IMR-90 (cell line): ENCODE data around the gene CCDC40. TPM values are rescaled to one million over a fixed set of nuclear protein-coding genes. Genes with fewer than 3 reads are reported as not detected.

ENCODE experiments used
- ATAC-seq: fragments of 200-7000 bp; cut with Tn5 transposase; 2 replicates; pipeline ENCODE4 v1.9.1; 2020; ENCODE audit warnings: low read depth, mild to moderate bottlenecking, moderate library complexity
- BruUV-seq: library from RNA; stranded (reverse); fragments of 400-500 nt; replicated peaks from 2 replicates; lab custom pipeline; 2021; lab: Mats Ljungman, UMichigan
- CTCF ChIA-PET: fragments of 300-600 bp; formaldehyde crosslinking; extraction: SDS; loops from one replicate; lab custom pipeline; 2021; ENCODE audit warnings: antibody characterized with exemption; lab: Yijun Ruan, JAX
- POLR2A ChIA-PET: fragments of 300-600 bp; sonication (Branson Sonifier 250); formaldehyde crosslinking; loops from one replicate; lab custom pipeline; 2022; ENCODE audit warnings: antibody characterized with exemption; ENCODE audit not compliant: unreplicated experiment; lab: Charles Lee
- DNase-seq: peaks from one replicate; pipeline ENCODE4 v3.0.0; 2013
- H2AFZ ChIP-seq: replicated peaks from 2 replicates; pipeline ENCODE3; 2013; ENCODE audit warnings: low read length, mild to moderate bottlenecking; ENCODE audit not compliant: poor library complexity
- H2AK5ac ChIP-seq: 2 replicates; pipeline ENCODE4 v1.6.1; 2013; ENCODE audit warnings: low read depth, low read length, inconsistent platforms
- H2AK9ac ChIP-seq: replicated peaks from 2 replicates; pipeline ENCODE3; 2013; ENCODE audit warnings: mild to moderate bottlenecking, low read depth, low read length, moderate library complexity; ENCODE audit not compliant: poor library complexity
- H2BK120ac ChIP-seq: 2 replicates; pipeline ENCODE4 v1.6.1; 2013; ENCODE audit warnings: low read depth, low read length, inconsistent platforms
- H2BK15ac ChIP-seq: 3 replicates; pipeline ENCODE4 v1.6.1; 2013; ENCODE audit warnings: low read depth, low read length, inconsistent platforms
- H2BK20ac ChIP-seq: 2 replicates; pipeline ENCODE4 v1.6.1; 2013; ENCODE audit warnings: low read depth, mild to moderate bottlenecking, inconsistent platforms, low read length, moderate library complexity
- H2BK5ac ChIP-seq: 2 replicates; pipeline ENCODE4 v1.6.1; 2013; ENCODE audit warnings: mild to moderate bottlenecking, low read depth, low read length, inconsistent platforms; ENCODE audit not compliant: poor library complexity, severe bottlenecking
- H3K14ac ChIP-seq: replicated peaks from 2 replicates; pipeline ENCODE4 v1.6.1; 2013; ENCODE audit warnings: low read depth, low read length, inconsistent platforms
- H3K18ac ChIP-seq: 2 replicates; pipeline ENCODE4 v1.6.1; 2013; ENCODE audit warnings: low read depth, low read length, control low read depth
- H3K23ac ChIP-seq: 2 replicates; pipeline ENCODE4 v1.6.1; 2013; ENCODE audit warnings: low read depth, low read length, inconsistent platforms
- H3K27ac ChIP-seq: 2 replicates; pipeline ENCODE4 v1.5.1; 2013; ENCODE audit warnings: mild to moderate bottlenecking, control low read depth, low read length; ENCODE audit not compliant: insufficient read depth
- H3K27me3 ChIP-seq: 2 replicates; pipeline ENCODE4 v1.6.1; 2013; ENCODE audit warnings: low read length; ENCODE audit not compliant: control insufficient read depth, insufficient read depth
- H3K36me3 ChIP-seq: 2 replicates; pipeline ENCODE4 v1.6.1; 2013; ENCODE audit warnings: low read length, mixed read lengths; ENCODE audit not compliant: control insufficient read depth, insufficient read depth
- H3K4ac ChIP-seq: 2 replicates; pipeline ENCODE4 v1.6.1; 2013; ENCODE audit warnings: low read depth, low read length, inconsistent platforms
- H3K4me1 ChIP-seq: 2 replicates; pipeline ENCODE4 v1.6.1; 2013; ENCODE audit warnings: low read length, mixed read lengths; ENCODE audit not compliant: control insufficient read depth, insufficient read depth
- H3K4me2 ChIP-seq: 2 replicates; pipeline ENCODE4 v1.6.1; 2013; ENCODE audit warnings: low read depth, mild to moderate bottlenecking, control low read depth, low read length, moderate library complexity
- H3K4me3 ChIP-seq: 2 replicates; pipeline ENCODE4 v1.5.1; 2013; ENCODE audit warnings: low read depth, mild to moderate bottlenecking, control low read depth, low read length, moderate library complexity; ENCODE audit not compliant: insufficient read depth
- H3K56ac ChIP-seq: 2 replicates; pipeline ENCODE4 v1.6.1; 2013; ENCODE audit warnings: low read length, inconsistent platforms; ENCODE audit not compliant: insufficient read depth; ENCODE audit errors: extremely low read depth
- H3K79me1 ChIP-seq, 2 experiments: 2 replicates each; pipeline ENCODE4 v1.6.1; 2013; ENCODE audit warnings: low read length in 2 of 2, inconsistent platforms in 1 of 2, low read depth in 1 of 2
- H3K9ac ChIP-seq: 2 replicates; pipeline ENCODE4 v1.6.1; 2013; ENCODE audit warnings: low read depth, low read length, control low read depth
- H3K9me1 ChIP-seq: 2 replicates; pipeline ENCODE4 v1.6.1; 2013; ENCODE audit warnings: low read length, inconsistent platforms; ENCODE audit not compliant: insufficient read depth
- H3K9me3 ChIP-seq: 2 replicates; pipeline ENCODE4 v1.6.1; 2013; ENCODE audit warnings: low read length; ENCODE audit not compliant: control insufficient read depth, insufficient read depth
- H4K20me1 ChIP-seq: 2 replicates; pipeline ENCODE4 v1.6.1; 2013; ENCODE audit warnings: low read length, inconsistent platforms; ENCODE audit not compliant: insufficient read depth
- H4K5ac ChIP-seq: 2 replicates; pipeline ENCODE4 v1.6.1; 2013; ENCODE audit warnings: mild to moderate bottlenecking, low read depth, low read length, control low read depth
- H4K8ac ChIP-seq, 2 experiments: 2 replicates each; pipeline ENCODE4 v1.6.1; 2013; ENCODE audit warnings: low read depth in 2 of 2, low read length in 2 of 2, control low read depth in 1 of 2, inconsistent platforms in 1 of 2
- H4K91ac ChIP-seq: 2 replicates; pipeline ENCODE4 v1.6.1; 2013; ENCODE audit warnings: low read depth, low read length, inconsistent platforms; ENCODE audit not compliant: insufficient read depth
- BHLHE40 ChIP-seq: fragments of 150-350 bp; IDR thresholded peaks from 2 replicates; pipeline ENCODE4 v1.6.1; 2016; ENCODE audit warnings: mild to moderate bottlenecking, low read depth, low read length
- CEBPB ChIP-seq: IDR thresholded peaks from 2 replicates; pipeline ENCODE4 v1.6.1; 2012; ENCODE audit warnings: low read depth, low read length, improper control_type of control experiment
- CHD1 ChIP-seq: IDR thresholded peaks from 2 replicates; pipeline ENCODE4 v1.6.1; 2012; ENCODE audit warnings: low read depth, low read length, improper control_type of control experiment
- FOS ChIP-seq: fragments of 150-350 bp; IDR thresholded peaks from 2 replicates; pipeline ENCODE4 v1.6.1; 2016; ENCODE audit warnings: low read depth, low read length
- MAFK ChIP-seq: IDR thresholded peaks from 2 replicates; pipeline ENCODE4 v1.6.1; 2012; ENCODE audit warnings: low read depth, low read length, improper control_type of control experiment
- MAZ ChIP-seq: IDR thresholded peaks from 2 replicates; pipeline ENCODE4 v1.6.1; 2012; ENCODE audit warnings: low read depth, mild to moderate bottlenecking, low read length, improper control_type of control experiment, moderate library complexity, borderline replicate concordance
- NFE2L2 ChIP-seq: fragments of 150-350 bp; IDR thresholded peaks from 2 replicates; pipeline ENCODE4 v1.6.1; 2016; ENCODE audit warnings: low read depth, mild to moderate bottlenecking, low read length
- POLR2A ChIP-seq: IDR thresholded peaks from 2 replicates; pipeline ENCODE4 v1.6.1; 2012; ENCODE audit warnings: mild to moderate bottlenecking, low read depth, low read length
- RAD21 ChIP-seq: IDR thresholded peaks from 2 replicates; pipeline ENCODE4 v1.6.1; 2012; ENCODE audit warnings: low read length, improper control_type of control experiment
- RCOR1 ChIP-seq: IDR thresholded peaks from 2 replicates; pipeline ENCODE4 v1.6.1; 2012; ENCODE audit warnings: mild to moderate bottlenecking, low read length, improper control_type of control experiment; ENCODE audit not compliant: insufficient replicate concordance
- RFX5 ChIP-seq: IDR thresholded peaks from 2 replicates; pipeline ENCODE4 v1.8.0; 2012; ENCODE audit warnings: low read depth, mild to moderate bottlenecking, low read length, moderate library complexity
- SMC3 ChIP-seq: fragments of 150-350 bp; IDR thresholded peaks from 2 replicates; pipeline ENCODE4 v1.6.1; 2016; ENCODE audit warnings: low read depth, mild to moderate bottlenecking, antibody characterized with exemption, low read length, moderate library complexity
- WGBS, 2 experiments: methylation state at CpG; one replicate each; pipeline versions ENCODE4 v1.1.5 to v1.1.7; 2013; ENCODE audit warnings: missing lambda C conversion rate in 2 of 2; ENCODE audit not compliant: insufficient read length in 1 of 2; ENCODE audit errors: extremely low coverage in 2 of 2; 5-methylcytosine and 5-hydroxymethylcytosine counted together
- dilution Hi-C: fragments of 300-500 bp; cut with HindIII; formaldehyde crosslinking; loops from one replicate; pipeline ENCODE4 v1.14.3; 2018; ENCODE audit warnings: low sequenced_read_pairs; ENCODE audit not compliant: unreplicated experiment
- in situ Hi-C: fragments of 300-500 bp; cut with MboI; formaldehyde crosslinking; loops from 3 replicates; pipeline ENCODE4 v1.14.3; 2019; ENCODE audit warnings: low sequenced_read_pairs, inconsistent platforms, mixed read lengths
- intact Hi-C: fragments of 100-400 bp; cut with micrococcal nuclease; formaldehyde crosslinking; loops from 2 replicates; pipeline ENCODE4 v1.10.0; 2022
- polyA plus RNA-seq, 3 experiments: library from polyadenylated mRNA; depleted of rRNA; stranded (reverse); fragments of >200 nt; gene quantifications; 2 replicates each; pipeline ENCODE4 v1.2.3, GENCODE V29; 2012; ENCODE audit warnings: low replicate concordance in 1 of 3
- total RNA-seq: library from RNA; depleted of rRNA; stranded (reverse); fragments of >200 nt; gene quantifications from 2 replicates; pipeline ENCODE4 v1.2.3, GENCODE V29; 2012
- TF ChIP-seq, protein P1 (sequence below): conservative IDR thresholded peaks from 2 replicates; pipeline ENCODE4 v1.5.1; 2012; ENCODE audit warnings: mild to moderate bottlenecking, low read depth, low read length, improper control_type of control experiment
- TF ChIP-seq, protein P2 (sequence below): fragments of 150-350 bp; IDR thresholded peaks from 2 replicates; pipeline ENCODE4 v1.6.1; 2016; ENCODE audit warnings: low read depth, mild to moderate bottlenecking, low read length, moderate library complexity, borderline replicate concordance
- TF ChIP-seq, protein P3 (sequence below): fragments of 150-350 bp; IDR thresholded peaks from 2 replicates; pipeline ENCODE4 v1.6.1; 2017; ENCODE audit warnings: mild to moderate bottlenecking, antibody characterized with exemption, low read length, low read depth

Gene CCDC40
- total and polyA plus RNA-seq, 2 of the 4 experiments (the other 2 are of a cell fraction), result 0.90 to 4.7 TPM

DNA sequence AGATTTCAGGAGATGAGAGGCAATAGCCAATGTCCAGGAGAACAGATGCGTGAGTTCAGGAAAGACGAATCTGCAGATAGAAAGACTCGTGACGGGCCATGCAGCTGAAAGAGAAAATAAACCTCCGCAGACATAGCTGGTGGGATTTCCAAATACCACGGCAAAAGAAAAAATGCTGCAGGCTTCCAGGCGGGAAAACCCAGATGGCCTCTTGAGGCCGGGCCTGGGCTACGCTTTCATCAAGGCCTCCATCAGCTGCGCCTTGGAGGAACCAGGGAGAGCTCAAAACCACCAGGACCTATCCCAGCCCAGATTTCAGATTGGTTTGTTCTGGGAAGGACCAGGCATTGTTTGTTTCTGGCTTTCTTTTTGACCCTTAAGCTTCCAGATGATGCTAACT, 16.7 kb downstream of the CCDC40 start:
- no peak overlapping the region for H2BK20ac ChIP-seq
- H2BK5ac ChIP-seq, result no peak overlapping the region
- no peak overlapping the region for H3K14ac ChIP-seq
- BruUV-seq, result no TSS peak
- no peaks in the 10 kb centered on the region for H4K20me1 ChIP-seq
- dilution Hi-C loops, result no loop called here
- no peak overlapping the region for H3K56ac ChIP-seq
- H2AFZ ChIP-seq, result no peak overlapping the region
- H3K18ac ChIP-seq, result no peak overlapping the region
- H3K9me3 ChIP-seq, result no peaks in the 10 kb centered on the region
- no peak for DNase-seq
- TF ChIP-seq RCOR1 (no peak), RAD21 (no peak), BHLHE40 (no peak), SMC3 (no peak), POLR2A (no peak), MAFK (no peak), NFE2L2 (no peak), FOS (no peak), CEBPB (no peak), MAZ (no peak), RFX5 (no peak), CHD1 (no peak)
- TF ChIP-seq, protein P1, sequence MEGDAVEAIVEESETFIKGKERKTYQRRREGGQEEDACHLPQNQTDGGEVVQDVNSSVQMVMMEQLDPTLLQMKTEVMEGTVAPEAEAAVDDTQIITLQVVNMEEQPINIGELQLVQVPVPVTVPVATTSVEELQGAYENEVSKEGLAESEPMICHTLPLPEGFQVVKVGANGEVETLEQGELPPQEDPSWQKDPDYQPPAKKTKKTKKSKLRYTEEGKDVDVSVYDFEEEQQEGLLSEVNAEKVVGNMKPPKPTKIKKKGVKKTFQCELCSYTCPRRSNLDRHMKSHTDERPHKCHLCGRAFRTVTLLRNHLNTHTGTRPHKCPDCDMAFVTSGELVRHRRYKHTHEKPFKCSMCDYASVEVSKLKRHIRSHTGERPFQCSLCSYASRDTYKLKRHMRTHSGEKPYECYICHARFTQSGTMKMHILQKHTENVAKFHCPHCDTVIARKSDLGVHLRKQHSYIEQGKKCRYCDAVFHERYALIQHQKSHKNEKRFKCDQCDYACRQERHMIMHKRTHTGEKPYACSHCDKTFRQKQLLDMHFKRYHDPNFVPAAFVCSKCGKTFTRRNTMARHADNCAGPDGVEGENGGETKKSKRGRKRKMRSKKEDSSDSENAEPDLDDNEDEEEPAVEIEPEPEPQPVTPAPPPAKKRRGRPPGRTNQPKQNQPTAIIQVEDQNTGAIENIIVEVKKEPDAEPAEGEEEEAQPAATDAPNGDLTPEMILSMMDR, result no peak
- TF ChIP-seq, protein P2, sequence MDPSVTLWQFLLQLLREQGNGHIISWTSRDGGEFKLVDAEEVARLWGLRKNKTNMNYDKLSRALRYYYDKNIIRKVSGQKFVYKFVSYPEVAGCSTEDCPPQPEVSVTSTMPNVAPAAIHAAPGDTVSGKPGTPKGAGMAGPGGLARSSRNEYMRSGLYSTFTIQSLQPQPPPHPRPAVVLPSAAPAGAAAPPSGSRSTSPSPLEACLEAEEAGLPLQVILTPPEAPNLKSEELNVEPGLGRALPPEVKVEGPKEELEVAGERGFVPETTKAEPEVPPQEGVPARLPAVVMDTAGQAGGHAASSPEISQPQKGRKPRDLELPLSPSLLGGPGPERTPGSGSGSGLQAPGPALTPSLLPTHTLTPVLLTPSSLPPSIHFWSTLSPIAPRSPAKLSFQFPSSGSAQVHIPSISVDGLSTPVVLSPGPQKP, result no peak
- TF ChIP-seq, protein P3, sequence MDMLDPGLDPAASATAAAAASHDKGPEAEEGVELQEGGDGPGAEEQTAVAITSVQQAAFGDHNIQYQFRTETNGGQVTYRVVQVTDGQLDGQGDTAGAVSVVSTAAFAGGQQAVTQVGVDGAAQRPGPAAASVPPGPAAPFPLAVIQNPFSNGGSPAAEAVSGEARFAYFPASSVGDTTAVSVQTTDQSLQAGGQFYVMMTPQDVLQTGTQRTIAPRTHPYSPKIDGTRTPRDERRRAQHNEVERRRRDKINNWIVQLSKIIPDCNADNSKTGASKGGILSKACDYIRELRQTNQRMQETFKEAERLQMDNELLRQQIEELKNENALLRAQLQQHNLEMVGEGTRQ, result no peak
- intact Hi-C loops, result no loop called here
- in situ Hi-C loops, result no loop called here
- no peak overlapping the region for H2AK5ac ChIP-seq
- no peak overlapping the region for H4K5ac ChIP-seq
- no peak for ATAC-seq
- H2BK120ac ChIP-seq, result no peak overlapping the region
- no peak overlapping the region for H2AK9ac ChIP-seq
- H3K4me3 ChIP-seq, result no peak overlapping the region
- H3K4ac ChIP-seq, result no peak overlapping the region
- 84% methylated on average over 5 of the region's 10 CpGs; no CpG with 5 or more reads in 1 of the 2 experiments for WGBS, 2 experiments
- no peak overlapping the region for H3K9ac ChIP-seq
- no peak overlapping the region for H4K8ac ChIP-seq
- CTCF ChIA-PET, result no interaction called here
- H3K36me3 ChIP-seq, result peaks cover 12% of the 10 kb centered on the region
- H3K9me1 ChIP-seq, result no peaks in the 10 kb centered on the region
- H3K4me2 ChIP-seq, result no peak overlapping the region
- no peak overlapping the region for H4K91ac ChIP-seq
- no peaks in the 10 kb centered on the region for H3K79me1 ChIP-seq
- H2BK15ac ChIP-seq, result no peak overlapping the region
- H3K23ac ChIP-seq, result no peak overlapping the region
- no peaks in the 10 kb centered on the region for H3K27me3 ChIP-seq
- H3K27ac ChIP-seq, result no peak overlapping the region
- POLR2A ChIA-PET, result no interaction called here
- peaks cover 4% of the 10 kb centered on the region for H3K4me1 ChIP-seq
